GM21360 (cell line): ENCODE data around the gene NR3C2.
A peak's percentile ranks its signal among the peaks of the same experiment; 100 is the strongest.

Experiments
- ATAC-seq: cut with Tn5 transposase; IDR thresholded peaks from one replicate; pipeline ENCODE4 v1.9.1; 2021; ENCODE audit warnings: mild to moderate bottlenecking, moderate library complexity; ENCODE audit not compliant: unreplicated experiment

NR3C2 gene

DNA sequence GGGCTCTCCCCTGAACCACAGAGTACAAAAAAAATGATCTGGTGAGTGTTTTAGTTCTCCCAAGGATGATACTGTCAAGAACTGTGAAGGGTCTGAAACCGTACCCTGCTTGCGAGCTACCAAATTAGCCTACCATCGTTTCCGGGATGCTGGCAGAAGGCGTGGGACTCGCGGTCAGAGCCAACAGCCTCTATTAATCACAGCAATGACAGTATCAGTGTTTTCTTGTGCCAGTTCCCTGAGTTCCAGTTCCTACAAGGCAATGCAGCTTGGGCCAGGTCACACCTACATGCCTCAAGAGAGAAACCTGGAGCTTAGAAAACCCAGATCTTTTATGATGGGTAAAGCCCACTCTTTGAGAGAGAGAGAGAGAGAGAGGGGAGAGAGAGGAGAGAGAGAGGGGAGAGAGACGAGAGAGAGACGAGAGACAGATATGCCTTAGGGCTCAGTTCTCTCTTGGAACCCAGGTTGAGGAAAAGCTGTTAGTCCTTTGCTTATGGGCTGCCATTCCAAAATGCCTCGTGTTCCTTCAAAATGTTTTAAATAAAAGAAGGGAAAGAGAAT lies 382.5 kb downstream of the NR3C2 start:
- no peak for ATAC-seq

DNA sequence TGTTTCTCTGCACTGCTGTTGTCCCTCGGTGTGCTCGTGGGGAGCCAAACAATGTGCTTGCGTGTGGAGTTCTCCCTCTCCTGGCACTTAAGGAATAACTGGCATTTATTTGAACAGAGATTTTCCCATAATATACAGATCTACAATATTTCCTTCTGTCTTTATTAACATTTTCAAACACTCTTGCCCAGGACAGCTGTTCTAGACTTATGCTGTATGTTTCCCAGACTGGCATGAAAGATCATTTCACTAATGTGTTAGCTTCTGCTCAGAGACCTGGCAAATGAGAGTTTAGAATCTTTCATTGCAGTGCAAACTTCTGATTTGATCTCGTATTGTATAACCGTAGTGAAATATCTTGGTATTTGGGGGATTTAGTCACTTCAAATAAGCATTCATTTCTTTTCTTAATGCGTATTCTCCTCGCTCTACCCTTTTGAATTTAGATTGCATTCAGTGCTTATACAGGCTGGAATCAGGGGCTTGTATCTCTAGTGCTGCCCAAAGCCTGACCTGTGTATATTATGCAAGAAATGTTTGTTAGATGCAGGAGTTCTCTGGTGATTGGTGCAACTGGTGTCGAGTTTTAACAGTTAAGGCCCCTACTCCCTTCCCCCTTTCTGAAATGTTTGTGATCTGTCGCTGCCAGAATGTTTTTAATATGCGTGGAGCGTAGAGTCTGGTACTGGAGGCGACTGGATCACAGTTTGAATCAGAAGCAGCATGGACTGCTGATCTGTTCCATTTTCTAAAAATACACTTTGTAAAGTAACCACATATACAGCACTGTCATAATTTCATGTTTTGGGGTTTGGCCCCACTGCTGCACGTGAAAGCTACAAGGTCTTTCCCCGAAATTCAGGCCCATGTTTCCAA lies 384.0 kb downstream of the NR3C2 start:
- no peak for ATAC-seq

DNA sequence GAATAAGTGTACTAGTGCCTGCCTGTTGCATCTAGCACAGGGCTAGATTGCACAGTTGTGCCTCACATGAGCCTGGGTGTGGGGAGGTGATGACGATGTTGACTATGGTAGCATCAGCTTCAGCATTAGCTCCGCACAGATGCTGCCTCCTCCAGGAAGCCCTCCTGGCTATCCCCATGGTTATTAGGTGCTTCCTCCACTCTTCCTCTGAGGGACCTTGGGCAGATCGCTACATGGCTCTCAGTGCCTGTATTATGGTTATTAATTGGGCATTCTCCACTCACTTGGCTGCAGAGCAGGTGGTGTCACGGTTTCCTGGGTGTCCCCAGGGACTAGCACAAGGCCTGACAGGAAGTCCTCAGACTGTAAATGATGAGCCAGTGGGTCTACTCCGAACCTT lies 384.7 kb downstream of the NR3C2 start:
- peak; percentile 39 for ATAC-seq

DNA sequence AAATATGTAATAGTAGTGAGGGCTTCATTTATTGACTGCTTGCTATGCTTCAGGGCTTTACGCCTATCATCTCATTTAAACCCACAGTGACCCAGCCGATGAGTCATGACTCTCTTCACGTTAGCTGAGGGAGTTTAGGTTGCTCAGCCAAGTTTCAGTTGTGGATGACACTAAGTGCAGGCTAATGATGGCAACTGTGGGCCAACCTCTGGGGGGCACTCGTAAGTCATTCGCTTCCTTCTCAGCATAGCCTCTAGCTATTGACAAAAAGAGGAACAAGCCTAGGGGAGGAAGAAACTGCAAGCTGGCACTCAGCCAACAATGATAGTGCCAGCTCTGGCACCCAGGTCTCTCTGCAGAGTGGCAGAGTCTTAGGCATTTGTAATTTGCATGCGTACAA lies 385.3 kb downstream of the NR3C2 start:
- ATAC-seq = peak; percentile 97

DNA sequence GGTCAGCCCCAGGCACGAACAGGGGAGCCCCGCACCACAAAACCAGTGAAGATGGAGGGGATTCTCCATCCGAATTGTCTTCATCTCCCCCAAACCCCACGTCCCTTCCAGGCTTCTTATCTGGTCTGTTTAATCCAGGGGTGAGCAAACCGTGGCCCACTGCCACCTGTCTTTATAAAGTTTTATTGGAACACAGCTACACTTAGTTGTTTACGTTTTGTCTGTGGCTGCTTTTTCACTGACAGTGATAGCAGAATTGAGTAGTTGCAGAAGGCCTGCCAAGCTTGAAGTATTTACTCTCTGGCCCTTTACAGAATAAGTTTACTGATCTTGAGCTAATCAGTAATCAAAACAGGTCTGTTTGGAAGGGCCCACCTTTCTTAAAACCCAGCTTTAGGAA lies 386.4 kb downstream of the NR3C2 start:
- no peak for ATAC-seq

DNA sequence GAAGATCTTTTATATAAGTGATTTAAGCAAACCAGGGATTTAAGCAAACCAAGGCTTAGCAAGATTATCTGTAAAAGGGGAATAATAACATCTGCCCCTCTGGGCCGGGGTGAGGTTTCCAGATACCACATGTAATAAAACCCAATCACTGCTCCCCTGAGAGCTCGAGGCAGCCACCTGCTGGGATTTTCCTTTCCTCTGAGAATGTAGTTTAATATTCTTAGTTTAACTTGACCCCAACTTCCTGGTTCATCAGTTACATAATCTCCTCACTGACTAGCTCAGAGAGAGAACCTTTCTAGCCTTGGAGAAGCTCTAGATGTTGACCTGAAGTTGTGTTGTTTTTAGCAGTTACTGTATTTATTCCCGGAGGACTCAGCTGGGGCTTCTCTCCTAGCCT lies 387.9 kb downstream of the NR3C2 start:
- no peak for ATAC-seq

DNA sequence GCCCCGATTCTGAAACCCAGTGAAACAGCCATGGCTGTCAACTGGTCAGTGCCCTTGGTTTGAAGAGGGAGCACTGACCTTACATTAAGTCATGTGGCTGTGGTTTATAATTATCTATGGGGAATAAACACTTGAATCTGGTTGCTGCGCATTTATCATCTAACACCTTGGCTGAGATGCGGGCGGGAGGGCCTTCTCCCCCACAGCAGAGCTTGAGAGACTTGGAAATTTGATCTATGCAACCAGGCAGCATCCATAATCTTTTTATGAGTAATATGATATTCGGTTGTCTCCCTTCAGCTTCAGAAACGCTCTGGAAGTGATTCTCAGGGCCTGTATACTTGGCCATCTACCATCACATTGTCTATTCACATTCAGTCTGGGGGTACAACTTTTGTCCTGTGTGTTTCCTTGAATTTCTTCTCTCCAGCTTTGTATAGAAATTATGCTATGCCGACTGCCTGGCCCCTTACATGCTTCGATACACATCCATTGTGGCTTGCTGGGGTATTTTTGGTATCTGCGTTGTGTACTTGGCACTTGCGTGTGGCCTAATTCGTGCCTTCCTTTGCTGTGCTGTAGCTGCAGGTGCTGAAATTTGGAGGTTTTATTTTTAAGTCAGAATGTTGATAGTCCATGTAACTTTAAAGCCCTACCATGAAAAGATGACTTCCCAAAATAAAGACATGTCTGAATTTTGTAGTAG lies 388.8 kb downstream of the NR3C2 start:
- ATAC-seq = no peak

DNA sequence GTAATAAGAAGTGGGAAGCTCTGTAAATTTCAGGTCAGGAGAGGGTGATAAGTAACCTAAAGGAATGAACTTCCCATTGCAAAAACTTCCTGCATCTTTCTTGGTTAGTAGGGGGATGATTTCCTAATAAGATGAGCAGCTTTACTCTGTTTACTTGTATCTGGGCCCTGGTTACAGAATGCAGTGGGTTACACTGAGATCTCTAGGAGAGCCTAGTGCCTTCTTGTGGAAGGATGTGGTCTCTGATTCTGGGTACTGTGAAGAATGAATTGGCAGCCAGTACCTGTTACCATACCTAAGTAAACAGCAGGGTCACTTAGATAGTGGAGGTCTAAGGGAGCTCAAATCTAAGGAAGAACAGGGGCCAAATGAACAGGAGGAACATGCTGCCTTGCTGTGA lies 389.8 kb downstream of the NR3C2 start:
- no peak for ATAC-seq

DNA sequence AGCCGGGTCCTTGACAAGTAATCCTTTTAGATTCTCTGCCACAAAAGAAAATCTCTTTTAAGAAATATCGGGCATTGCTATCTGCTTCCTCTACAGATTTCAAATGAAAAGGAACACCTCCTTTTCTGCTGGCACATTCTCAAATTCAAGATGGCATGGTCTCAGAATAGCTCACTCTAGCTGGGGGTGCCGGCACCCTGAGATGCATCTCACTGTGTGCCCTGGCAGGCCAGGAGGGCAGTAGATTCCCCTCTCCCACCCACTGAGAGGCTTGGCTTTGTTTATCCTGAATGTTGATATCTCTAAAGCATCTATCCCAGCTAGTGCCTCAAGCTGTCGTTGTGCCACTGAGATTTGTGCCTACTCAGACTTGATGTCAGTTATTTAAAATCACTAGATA lies 390.8 kb downstream of the NR3C2 start:
- no peak for ATAC-seq

DNA sequence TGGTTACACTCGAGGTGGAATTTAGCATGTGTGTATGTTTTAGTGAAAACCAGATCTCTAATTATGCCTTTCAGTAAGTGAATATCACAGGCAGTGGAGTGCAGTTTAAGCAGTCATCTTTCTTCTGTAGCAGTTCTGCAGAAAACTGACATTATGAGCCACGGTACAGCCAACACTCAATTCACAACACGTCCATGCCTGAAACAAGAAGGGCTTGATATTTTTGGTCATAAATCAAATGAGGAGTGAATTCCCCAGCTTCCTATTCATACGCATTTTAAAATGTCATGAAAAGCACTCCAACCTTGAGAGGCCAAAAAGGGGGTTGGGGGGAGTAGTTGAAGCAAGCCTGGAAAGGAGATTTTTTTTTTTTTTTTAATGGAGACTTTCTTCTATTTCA lies 393.6 kb downstream of the NR3C2 start:
- no peak for ATAC-seq

DNA sequence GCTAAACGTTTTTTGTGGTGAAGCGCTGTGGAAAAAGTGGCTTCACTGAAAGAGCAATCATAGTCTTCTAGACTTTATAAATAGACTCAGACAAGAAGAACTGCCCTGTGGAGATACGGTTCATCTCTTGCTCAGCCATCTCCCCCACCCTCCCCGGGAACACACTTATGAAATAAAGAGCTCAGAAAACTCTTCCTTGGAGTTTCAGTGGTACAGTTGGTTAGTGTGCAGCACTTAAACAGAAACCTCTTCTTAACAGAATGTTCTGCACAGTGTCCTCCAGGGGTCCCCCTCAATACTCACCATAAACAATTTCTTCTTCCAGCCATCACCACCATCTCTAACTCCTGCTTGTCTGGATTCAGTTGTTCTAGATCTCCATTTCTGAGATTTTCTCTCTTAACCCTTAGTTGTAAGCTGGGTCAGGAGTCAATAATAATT lies 397.3 kb downstream of the NR3C2 start:
- peak; percentile 95 for ATAC-seq

DNA sequence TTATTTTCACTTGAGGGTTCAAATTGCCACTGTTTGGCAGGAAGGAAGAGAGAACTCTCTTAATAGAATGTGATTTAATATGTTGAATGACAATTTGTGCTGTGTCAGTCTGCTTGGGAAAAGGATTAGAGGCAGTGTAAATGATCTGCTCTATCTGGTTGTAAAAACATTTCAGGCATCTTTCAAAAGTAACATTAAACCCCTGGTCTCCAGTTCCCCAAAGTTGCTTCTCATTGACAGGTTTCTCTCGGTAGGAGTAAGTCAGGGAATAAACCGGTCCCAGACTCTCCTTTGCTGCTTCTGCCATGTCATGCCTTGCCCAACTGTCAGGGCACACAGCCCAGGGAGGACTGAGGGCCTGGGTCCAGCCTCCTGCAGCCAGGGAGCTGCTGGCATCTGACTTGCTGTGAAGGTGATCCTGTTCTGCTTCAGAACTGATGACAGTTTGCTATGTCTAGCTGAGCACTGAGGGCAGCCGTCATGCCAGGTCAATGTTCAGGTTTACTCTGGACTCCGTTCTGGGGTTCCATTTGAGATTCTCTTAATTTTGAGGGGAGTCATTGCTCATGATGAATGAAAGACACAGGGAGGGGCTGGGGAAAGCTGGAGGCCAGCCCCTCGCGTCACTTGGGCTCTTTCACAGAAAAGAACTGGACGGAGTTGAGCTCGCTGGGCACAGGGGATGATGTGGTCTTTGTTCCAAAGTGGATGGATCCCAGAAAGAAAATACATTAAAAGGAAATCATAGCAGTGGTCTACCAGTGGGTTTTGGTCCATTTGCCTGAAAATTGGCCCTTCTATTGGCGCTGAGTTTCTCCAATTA lies 397.9 kb downstream of the NR3C2 start:
- no peak for ATAC-seq

DNA sequence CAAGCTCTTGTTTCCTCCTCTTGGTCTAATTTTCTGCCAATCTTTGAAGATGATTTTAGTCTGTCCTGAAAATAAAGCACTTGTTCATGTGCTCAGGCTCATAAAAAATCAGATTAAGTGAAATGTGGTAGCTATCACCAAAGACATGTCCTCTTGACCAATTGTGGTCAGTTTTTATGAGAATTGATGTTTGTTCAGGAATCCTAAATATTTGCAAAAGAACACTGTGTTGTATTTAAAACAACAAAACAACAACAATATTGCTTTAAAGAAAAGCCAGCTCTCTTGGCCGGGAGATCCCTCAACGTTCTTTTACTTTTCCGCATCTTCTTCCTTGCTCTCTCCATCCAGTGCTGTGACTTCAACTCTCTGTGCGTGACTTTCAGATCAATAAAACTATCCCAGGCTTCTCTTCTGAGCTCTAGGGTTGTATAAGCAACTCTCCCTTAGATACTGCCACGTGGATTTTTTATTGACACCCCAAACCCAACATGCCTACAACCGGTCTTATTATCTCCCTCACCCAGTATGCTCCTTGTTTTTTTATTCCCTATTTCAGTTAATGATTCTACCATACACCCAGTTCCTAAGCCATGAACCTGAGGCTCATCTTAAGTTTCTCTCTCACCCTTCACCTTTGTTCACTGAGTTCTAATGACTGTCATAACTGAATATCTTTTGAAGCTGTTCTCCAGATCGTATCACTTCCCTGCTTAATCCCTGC lies 400.4 kb downstream of the NR3C2 start:
- no peak for ATAC-seq

DNA sequence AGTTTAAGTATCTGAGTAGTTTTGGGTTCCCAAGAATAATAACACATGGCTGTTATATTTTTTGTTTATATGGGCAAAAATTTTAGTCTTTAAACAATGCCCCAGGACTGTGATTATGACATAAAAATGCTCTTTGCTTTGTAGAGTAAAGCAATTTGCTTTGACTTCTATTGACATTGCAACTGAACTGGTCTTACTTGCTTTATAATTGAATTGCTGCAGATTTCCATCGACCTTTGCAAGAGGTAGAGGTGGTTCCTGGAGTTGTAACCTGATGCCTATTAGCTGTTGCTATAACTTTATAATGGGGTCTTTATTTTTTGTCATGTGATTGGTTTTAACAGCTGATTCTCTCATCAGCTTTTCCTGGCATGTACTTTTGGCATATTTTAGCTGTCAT lies 407.4 kb downstream of the NR3C2 start:
- no peak for ATAC-seq

DNA sequence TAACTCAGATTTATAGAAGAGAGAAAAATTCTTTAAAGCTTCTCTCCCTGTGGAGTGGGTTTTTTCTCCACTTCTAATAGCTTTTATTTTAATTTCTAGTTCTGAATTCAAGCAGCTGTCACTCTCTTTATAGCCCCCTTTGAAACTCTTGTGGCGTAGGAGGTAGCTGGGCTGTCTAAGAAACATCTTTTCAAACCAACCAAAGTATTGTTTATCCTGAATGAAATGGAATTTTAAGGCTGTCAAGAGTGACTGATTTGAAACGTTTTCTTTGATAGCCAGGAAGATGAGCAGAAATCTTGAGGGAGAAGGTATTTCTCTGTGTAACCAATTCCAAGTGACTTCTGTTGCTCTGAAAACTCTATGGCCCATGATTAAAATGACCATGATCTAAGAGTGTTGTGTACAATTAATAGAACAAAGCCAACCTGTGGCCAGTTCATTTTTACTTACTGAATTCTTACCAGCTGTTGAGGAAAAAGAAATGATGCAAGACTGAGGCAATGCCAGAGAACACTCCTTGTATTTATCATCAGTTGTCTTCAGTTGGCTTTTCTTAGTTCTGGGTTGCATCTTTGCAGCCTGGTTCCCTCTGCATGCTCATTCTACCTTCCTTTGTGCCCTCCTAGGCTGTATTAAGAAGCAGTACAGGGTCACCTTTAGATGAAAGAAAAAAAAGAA lies 411.9 kb downstream of the NR3C2 start:
- no peak for ATAC-seq

DNA sequence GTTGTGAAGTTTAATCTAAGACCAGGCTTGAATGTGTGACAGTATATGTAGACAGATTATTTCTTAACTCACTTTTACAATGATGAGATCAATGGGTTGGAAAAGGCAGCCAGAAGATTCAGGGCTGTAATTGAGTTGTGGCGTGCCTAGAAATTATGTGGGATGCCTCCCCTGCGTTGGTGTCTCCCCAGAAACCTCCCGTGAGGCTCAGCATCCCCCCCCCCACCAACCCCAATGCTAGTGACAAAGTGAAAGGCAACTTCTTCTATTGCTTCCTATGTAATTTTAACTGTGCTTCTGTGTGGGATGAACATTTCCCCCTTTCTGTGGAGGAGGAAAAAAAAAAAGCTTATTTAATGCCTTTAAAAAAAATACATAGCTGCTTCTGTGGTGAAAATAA lies 412.4 kb downstream of the NR3C2 start:
- no peak for ATAC-seq
